Nucleus accumbens (tissue), 56 donors: ENCODE measurements around the gene ROCK1.

Experiments
- DNase-seq, 56 donors: peaks; one replicate each; lab custom pipeline; 2025; lab: John Stamatoyannopoulos, UW

Gene ROCK1

GRCh38 chr18:21109936-21110712 is 1.5 kb downstream of the ROCK1 start:
- no peak for DNase-seq

GRCh38 chr18:21105936-21106335 is 5.7 kb downstream of the ROCK1 start:
- no peak for DNase-seq

GRCh38 chr18:21101172-21101571 is 10.4 kb downstream of the ROCK1 start:
- no peak for DNase-seq

GRCh38 chr18:21100678-21101077 is 10.9 kb downstream of the ROCK1 start:
- no peak for DNase-seq

- no peak for DNase-seq
These were observed 11.5 kb downstream of the ROCK1 start for GRCh38 chr18:21100146-21100545.

GRCh38 chr18:21099442-21099841 is 12.2 kb downstream of the ROCK1 start:
- DNase-seq: no peak

- DNase-seq: no peak
These were observed 14.9 kb downstream of the ROCK1 start for GRCh38 chr18:21096760-21097159.

- DNase-seq: no peak
These were observed 18.5 kb downstream of the ROCK1 start for GRCh38 chr18:21093133-21093532.

GRCh38 chr18:21090680-21091079 is 20.9 kb downstream of the ROCK1 start:
- DNase-seq: no peak

GRCh38 chr18:21085579-21086166 is 25.9 kb downstream of the ROCK1 start:
- DNase-seq: no peak

GRCh38 chr18:21084511-21085078 is 27.0 kb downstream of the ROCK1 start:
- no peak for DNase-seq

GRCh38 chr18:21083017-21083416 is 28.6 kb downstream of the ROCK1 start:
- no peak for DNase-seq

- no peak for DNase-seq
These were observed 30.2 kb downstream of the ROCK1 start for GRCh38 chr18:21081426-21081825.

- DNase-seq: no peak
These were observed 31.0 kb downstream of the ROCK1 start for GRCh38 chr18:21080576-21080975.

- DNase-seq: no peak
These were observed 37.0 kb downstream of the ROCK1 start for GRCh38 chr18:21074336-21075323.

GRCh38 chr18:21073180-21073579 is 38.4 kb downstream of the ROCK1 start:
- no peak for DNase-seq

- DNase-seq: no peak
These were observed 40.5 kb downstream of the ROCK1 start for GRCh38 chr18:21071071-21071470.

- DNase-seq: no peak
These were observed 42.1 kb downstream of the ROCK1 start for GRCh38 chr18:21069468-21069867.

- DNase-seq: no peak
These were observed 47.3 kb downstream of the ROCK1 start for GRCh38 chr18:21064347-21064746.

- DNase-seq: no peak
These were observed 48.6 kb downstream of the ROCK1 start for GRCh38 chr18:21063011-21063410.

GRCh38 chr18:21057112-21057511 is 54.5 kb downstream of the ROCK1 start:
- DNase-seq: no peak
